GM21423 (cell line): ENCODE data around the gene CDC42EP5.
"Not testable (repeated sequence)": the region's sequence is repeated elsewhere in the genome, so short reads cannot be mapped to it uniquely, and the experiment has no call there.

ENCODE experiments used
- ATAC-seq: cut with Tn5 transposase; IDR thresholded peaks from one replicate; pipeline ENCODE4 v1.9.1; 2021; ENCODE audit warnings: mild to moderate bottlenecking, moderate library complexity; ENCODE audit not compliant: unreplicated experiment

CDC42EP5 gene

GRCh38 chr19:54473071-54473891 lies at the start of gene CDC42EP5:
CDC42EP5 (minus strand) TSS chr19:54473296; CDS start chr19:54465547, 7,749 bp downstream.
- ATAC-seq, result no peak

- no peak for ATAC-seq
Observed at GRCh38 chr19:54521860-54522513, 48.9 kb upstream of the CDC42EP5 start.

GRCh38 chr19:54521022-54521859 lies 48.1 kb upstream of the CDC42EP5 start:
- no peak for ATAC-seq

GRCh38 chr19:54518844-54519243 lies 45.7 kb upstream of the CDC42EP5 start:
- no peak for ATAC-seq

- ATAC-seq, result no peak
Observed at GRCh38 chr19:54517483-54517882, 44.4 kb upstream of the CDC42EP5 start.

- ATAC-seq, result no peak
Observed at GRCh38 chr19:54515156-54515555, 42.1 kb upstream of the CDC42EP5 start.

GRCh38 chr19:54509200-54509940 lies 36.3 kb upstream of the CDC42EP5 start:
- not testable (repeated sequence) for ATAC-seq

GRCh38 chr19:54508487-54508886 lies 35.4 kb upstream of the CDC42EP5 start:
- ATAC-seq, result not testable (repeated sequence)

GRCh38 chr19:54507824-54508223 lies 34.7 kb upstream of the CDC42EP5 start:
- no peak for ATAC-seq

- ATAC-seq, result not testable (repeated sequence)
Observed at GRCh38 chr19:54507038-54507717, 34.1 kb upstream of the CDC42EP5 start.

GRCh38 chr19:54506079-54506478 lies 33.0 kb upstream of the CDC42EP5 start:
- ATAC-seq, result no peak

GRCh38 chr19:54505542-54505941 lies 32.4 kb upstream of the CDC42EP5 start:
- ATAC-seq, result not testable (repeated sequence)

- no peak for ATAC-seq
Observed at GRCh38 chr19:54502518-54503048, 29.5 kb upstream of the CDC42EP5 start, which contains the start of gene LAIR2. LAIR2 (plus strand) TSS chr19:54502831; CDS start chr19:54502919, 88 bp downstream.

GRCh38 chr19:54498451-54498772 lies 25.3 kb upstream of the CDC42EP5 start:
- not testable (repeated sequence) for ATAC-seq

GRCh38 chr19:54497747-54498450 lies 24.8 kb upstream of the CDC42EP5 start:
- ATAC-seq, result not testable (repeated sequence)

GRCh38 chr19:54495284-54495683 lies 22.2 kb upstream of the CDC42EP5 start:
- not testable (repeated sequence) for ATAC-seq

GRCh38 chr19:54493967-54494585 lies 21.0 kb upstream of the CDC42EP5 start:
- ATAC-seq, result no peak

GRCh38 chr19:54493056-54493455 lies 20.0 kb upstream of the CDC42EP5 start:
- not testable (repeated sequence) for ATAC-seq

GRCh38 chr19:54492568-54492967 lies 19.5 kb upstream of the CDC42EP5 start:
- no peak for ATAC-seq
